NCI-H2171 treated with DMSO at 0.1 percent for 48 hours (cell line): Measurements from ENCODE around the gene ZNF451.

Source experiments
- DNase-seq: peaks from one replicate; lab custom pipeline; 2025; lab: John Stamatoyannopoulos, UW

ZNF451 gene

DNA sequence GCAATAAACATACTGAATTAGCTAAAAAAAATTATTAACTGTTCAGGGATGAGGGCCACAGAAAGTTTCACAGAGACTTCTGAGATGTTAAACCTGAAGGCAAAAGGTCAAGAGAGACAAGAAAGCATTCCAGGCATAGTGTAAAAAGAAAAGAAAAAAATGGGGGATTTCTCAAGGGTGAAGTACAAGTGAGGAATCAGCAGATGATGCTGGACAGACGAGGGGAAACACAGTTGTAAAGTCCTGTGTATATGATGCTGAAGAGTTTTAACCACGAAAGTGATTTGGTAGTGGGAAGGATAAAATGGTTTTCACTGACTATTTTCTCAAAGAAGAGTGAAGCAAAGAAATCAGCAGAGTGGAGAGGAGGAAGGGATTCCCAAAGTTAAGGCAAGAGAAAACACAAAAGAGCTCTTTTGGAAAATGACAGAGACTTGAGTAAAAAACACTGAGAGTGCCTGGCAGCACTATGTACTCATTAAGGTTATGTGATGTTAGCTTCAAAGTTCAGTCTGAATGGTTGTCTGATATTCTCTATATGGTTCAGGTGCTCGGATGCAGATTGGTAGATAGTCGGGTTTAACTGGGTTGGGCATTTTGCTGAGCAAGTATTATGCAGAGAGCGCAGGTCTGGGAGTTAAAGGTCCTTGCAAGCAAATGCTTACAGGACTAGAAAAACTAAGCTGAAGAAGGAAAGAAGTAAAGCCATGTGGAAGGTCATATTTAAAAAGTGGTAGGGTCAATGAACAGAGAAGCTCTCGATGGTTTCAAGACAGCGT, 115.8 kb downstream of the ZNF451 start:
- DNase-seq = no peak

DNA sequence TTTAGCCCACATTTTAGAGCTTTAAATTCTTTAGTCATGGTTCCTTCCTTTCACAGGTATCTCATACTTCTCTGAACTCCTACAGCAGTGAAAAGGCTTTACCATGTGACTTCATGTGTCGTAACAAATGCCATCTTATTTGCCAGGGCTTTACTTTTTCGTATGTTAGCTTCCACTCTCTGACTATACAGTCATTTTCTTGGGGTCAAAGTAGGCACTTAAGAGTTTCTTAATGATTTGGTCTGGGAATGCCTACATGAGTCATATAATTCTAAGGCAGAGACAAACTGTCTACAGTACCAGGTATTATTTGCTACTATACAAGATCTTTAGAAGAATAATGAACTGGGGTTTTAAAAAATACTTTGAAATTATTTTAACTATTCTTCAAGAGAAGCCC, 117.2 kb downstream of the ZNF451 start:
- DNase-seq = no peak

DNA sequence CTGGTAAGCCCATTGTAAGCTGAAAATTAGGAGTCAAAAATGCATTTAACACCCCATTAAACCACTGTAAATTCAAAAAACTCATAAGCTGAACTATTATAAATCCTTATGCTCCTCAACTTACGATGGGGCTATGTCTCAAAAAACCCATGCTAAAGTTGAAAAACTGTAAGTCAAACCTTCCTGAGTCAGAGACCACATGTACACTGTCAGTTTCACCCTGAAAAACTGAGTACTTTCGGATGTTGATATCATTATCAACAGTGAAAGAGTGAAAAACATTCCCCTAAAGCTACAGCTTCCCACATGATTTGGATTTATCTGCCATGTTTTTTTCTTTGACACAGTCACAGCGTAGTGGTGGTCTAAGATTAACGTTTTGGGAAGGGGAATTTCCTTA, 117.9 kb downstream of the ZNF451 start:
- DNase-seq = no peak

DNA sequence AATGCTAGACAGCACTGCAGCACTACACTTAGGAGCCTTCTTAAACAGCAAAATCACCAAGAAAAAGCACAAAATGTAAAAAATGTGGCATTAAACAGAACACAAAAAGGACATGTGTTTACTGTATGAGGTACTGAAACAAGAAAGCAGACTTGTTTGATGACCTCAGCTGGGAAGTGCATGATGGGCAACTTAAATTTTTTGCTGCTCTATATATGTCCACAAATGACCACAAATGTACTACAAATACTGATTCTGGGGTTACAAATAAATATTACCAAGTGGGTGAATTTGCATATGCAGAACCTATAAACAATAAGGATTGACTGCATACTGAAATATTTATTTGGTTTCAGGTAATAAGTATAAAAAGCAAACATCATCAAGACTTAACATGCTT, 119.0 kb downstream of the ZNF451 start:
- DNase-seq = no peak

DNA sequence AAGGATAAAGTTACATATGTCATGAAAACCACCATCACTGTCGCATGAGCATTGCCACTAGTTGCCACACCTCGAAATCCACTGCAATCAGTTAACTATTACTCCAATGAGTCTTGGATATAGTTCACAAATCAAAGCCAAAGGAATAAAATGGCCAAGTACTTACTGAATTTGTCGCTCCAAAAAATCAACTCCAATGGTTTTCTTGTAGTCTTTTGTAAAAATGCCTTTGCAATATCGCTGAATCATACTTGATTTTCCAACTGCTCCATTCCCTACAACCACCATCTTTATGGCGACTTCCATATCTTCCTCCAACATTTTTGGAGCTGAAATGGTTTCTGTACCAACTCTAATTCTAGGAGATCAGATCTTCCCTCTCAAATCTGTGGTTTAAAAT, 120.1 kb downstream of the ZNF451 start:
- DNase-seq = no peak

DNA sequence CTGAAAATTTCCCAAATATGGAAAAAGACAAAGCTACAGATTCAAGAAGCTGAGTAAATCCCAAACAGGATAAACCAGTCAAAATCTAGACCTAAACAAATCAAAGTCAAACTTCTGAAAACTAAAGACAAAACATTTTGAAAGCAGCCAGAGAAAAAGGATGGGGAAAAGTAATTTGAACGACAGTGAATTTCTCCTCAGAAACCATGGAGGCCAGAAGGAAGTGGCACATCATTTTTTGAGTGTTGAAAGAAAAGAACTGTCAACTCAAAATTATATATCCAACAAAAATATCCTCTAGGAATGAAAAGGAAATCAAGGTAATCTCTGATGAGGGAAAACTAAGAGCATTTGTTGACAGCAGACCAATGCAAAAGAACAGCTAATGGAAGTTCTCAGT, 125.3 kb downstream of the ZNF451 start:
- no peak for DNase-seq

DNA sequence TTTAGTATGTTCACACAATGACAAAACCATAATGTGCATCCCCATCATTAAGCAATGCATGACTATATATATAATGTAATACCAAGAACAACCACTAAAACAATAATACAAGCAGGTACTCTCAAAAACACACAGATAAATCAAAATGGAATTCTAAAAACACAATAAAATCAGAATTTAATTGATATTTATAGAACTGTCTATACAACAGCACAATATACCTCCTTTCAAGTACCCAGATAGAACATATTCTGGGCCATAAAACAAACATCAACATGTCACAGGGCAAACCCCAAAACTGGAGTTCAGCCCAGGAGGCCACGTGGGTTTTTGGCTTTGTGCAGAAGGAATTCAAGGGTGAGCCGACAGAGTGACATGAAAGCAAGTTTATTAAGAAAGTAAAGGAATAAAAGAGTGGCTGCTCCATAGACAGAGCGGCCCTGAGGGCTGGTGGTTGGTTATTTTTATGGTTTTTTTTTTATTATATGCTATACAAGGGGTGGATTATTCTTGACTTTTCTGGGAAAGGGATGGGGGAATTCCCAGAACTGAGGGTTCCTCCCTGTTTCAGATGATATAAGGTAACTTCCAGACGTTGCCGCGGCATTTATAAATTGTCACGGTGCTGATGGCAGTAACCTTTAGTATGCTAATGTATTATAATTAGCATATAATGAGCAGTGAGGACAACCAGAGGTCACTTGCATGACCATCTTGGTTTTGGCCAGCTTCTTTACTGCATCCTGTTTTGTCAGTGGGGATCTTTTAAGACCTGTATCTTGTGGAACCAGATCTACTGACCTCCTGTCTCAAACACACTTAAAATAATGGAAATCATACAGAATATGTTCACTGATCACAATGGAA, 126.5 kb downstream of the ZNF451 start:
- DNase-seq = no peak

DNA sequence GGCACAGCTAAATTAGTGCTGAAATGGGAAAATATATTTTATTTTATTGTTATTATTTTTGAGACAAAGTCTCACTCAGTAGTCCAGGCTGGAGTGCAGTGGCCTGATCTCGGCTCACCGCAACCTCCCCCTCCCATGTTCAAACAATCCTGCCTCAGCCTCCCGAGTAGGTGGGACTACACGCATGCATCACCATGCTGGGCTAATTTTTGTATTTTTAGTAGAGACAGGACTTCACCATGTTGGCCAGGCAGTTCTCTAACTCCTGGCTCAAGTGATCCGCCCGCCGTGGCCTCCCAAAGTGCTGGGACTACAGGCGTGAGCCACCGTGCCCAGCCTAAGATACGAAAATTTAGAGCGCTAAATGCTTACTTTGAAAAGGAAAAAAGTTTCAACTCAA, 127.3 kb downstream of the ZNF451 start:
- DNase-seq = no peak
